A673 (cell line): ENCODE measurements around the gene RILPL2. TPM values are rescaled to one million over a fixed set of nuclear protein-coding genes. Genes with fewer than 3 reads are reported as not detected.

Experiments used
- BruUV-seq: library from RNA; stranded (reverse); fragments of 400-500 nt; replicated peaks from 2 replicates; lab custom pipeline; 2021; lab: Mats Ljungman, UMichigan
- CTCF ChIA-PET: fragments of 300-600 bp; sonication (Branson Sonifier 250); formaldehyde crosslinking; loops from one replicate; lab custom pipeline; 2022; ENCODE audit warnings: antibody characterized with exemption; lab: Charles Lee
- POLR2A ChIA-PET: fragments of 300-600 bp; sonication (Branson Sonifier 250); formaldehyde crosslinking; loops from one replicate; lab custom pipeline; 2022; ENCODE audit warnings: antibody characterized with exemption; ENCODE audit not compliant: low non-redundant PET; lab: Charles Lee
- DNase-seq: peaks from one replicate; pipeline ENCODE4 v3.0.0-alpha.2; 2015; ENCODE audit warnings: low spot score
- H3K27ac ChIP-seq: fragments of 200-600 bp; sonication (generic); 2 replicates; pipeline ENCODE4 v1.5.1; 2016; ENCODE audit warnings: mixed run types, low read depth, mild to moderate bottlenecking, mixed read lengths, antibody characterized with exemption, low read length; ENCODE audit not compliant: poor library complexity, severe bottlenecking
- H3K27me3 ChIP-seq: fragments of 200-600 bp; sonication (generic); replicated peaks from 2 replicates; pipeline ENCODE4 v1.6.1; 2017; ENCODE audit warnings: mixed run types, low read depth, mild to moderate bottlenecking, mixed read lengths, antibody characterized with exemption, low read length; ENCODE audit not compliant: insufficient read depth, poor library complexity
- H3K36me3 ChIP-seq: fragments of 200-600 bp; sonication (generic); 2 replicates; pipeline ENCODE4 v1.6.1; 2016; ENCODE audit warnings: mixed run types, mild to moderate bottlenecking, mixed read lengths, antibody characterized with exemption, low read length; ENCODE audit not compliant: insufficient read depth, poor library complexity, severe bottlenecking
- H3K4me1 ChIP-seq: fragments of 200-600 bp; sonication (generic); 2 replicates; pipeline ENCODE4 v1.6.1; 2017; ENCODE audit warnings: mixed run types, mild to moderate bottlenecking, mixed read lengths, antibody characterized with exemption, low read length; ENCODE audit not compliant: insufficient read depth, poor library complexity, severe bottlenecking
- H3K4me3 ChIP-seq: fragments of 200-600 bp; sonication (generic); 2 replicates; pipeline ENCODE4 v1.5.1; 2016; ENCODE audit warnings: low read depth, mixed run types, mild to moderate bottlenecking, mixed read lengths, low read length; ENCODE audit not compliant: poor library complexity, severe bottlenecking
- H3K9me3 ChIP-seq: fragments of 200-600 bp; sonication (generic); 2 replicates; pipeline ENCODE4 v1.6.1; 2016; ENCODE audit warnings: mixed run types, low read depth, mild to moderate bottlenecking, mixed read lengths, antibody characterized with exemption, low read length; ENCODE audit not compliant: poor library complexity, severe bottlenecking
- EZH2 ChIP-seq: fragments of 200-600 bp; sonication (generic); IDR thresholded peaks from 2 replicates; pipeline ENCODE4 v1.6.1; 2017; ENCODE audit warnings: borderline replicate concordance, low read depth, mild to moderate bottlenecking, mixed read lengths, antibody characterized with exemption, low read length; ENCODE audit not compliant: poor library complexity, severe bottlenecking
- intact Hi-C: fragments of 100-400 bp; cut with micrococcal nuclease; formaldehyde crosslinking; loops from one replicate; pipeline ENCODE4 v1.10.0; 2022; ENCODE audit not compliant: unreplicated experiment
- total RNA-seq: library from RNA; stranded (reverse); gene quantifications from 2 replicates; pipeline ENCODE4 v1.2.3, GENCODE V29; 2021
- TF ChIP-seq, protein P1 (sequence below): fragments of 300-800, 200-600 bp; sonication (generic); conservative IDR thresholded peaks from 2 replicates; pipeline ENCODE4 v1.5.1; 2017; ENCODE audit warnings: low read depth, mild to moderate bottlenecking, antibody characterized with exemption, low read length, moderate library complexity, mixed read lengths

Gene RILPL2
- total RNA-seq, 1 experiment from 2014 or later = 1.7 TPM

- no TSS peak for BruUV-seq
- no peaks in the 10 kb centered on the region for H3K4me1 ChIP-seq
- ChIA-PET POLR2A (no interaction called here), CTCF (no interaction called here)
- intact Hi-C loops = no loop called here
- H3K27me3 ChIP-seq = no peaks in the 10 kb centered on the region
- H3K27ac ChIP-seq = no peak overlapping the region
- no peaks in the 10 kb centered on the region for H3K9me3 ChIP-seq
- no peak for TF ChIP-seq EZH2
- TF ChIP-seq, protein P1, sequence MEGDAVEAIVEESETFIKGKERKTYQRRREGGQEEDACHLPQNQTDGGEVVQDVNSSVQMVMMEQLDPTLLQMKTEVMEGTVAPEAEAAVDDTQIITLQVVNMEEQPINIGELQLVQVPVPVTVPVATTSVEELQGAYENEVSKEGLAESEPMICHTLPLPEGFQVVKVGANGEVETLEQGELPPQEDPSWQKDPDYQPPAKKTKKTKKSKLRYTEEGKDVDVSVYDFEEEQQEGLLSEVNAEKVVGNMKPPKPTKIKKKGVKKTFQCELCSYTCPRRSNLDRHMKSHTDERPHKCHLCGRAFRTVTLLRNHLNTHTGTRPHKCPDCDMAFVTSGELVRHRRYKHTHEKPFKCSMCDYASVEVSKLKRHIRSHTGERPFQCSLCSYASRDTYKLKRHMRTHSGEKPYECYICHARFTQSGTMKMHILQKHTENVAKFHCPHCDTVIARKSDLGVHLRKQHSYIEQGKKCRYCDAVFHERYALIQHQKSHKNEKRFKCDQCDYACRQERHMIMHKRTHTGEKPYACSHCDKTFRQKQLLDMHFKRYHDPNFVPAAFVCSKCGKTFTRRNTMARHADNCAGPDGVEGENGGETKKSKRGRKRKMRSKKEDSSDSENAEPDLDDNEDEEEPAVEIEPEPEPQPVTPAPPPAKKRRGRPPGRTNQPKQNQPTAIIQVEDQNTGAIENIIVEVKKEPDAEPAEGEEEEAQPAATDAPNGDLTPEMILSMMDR = no peak
- peaks cover 73% of the 10 kb centered on the region for H3K36me3 ChIP-seq
- no peak for DNase-seq
- H3K4me3 ChIP-seq = no peak overlapping the region
These were observed 39.1 kb downstream of the RILPL2 start for GRCh38 chr12:123397400-123397799.

DNA sequence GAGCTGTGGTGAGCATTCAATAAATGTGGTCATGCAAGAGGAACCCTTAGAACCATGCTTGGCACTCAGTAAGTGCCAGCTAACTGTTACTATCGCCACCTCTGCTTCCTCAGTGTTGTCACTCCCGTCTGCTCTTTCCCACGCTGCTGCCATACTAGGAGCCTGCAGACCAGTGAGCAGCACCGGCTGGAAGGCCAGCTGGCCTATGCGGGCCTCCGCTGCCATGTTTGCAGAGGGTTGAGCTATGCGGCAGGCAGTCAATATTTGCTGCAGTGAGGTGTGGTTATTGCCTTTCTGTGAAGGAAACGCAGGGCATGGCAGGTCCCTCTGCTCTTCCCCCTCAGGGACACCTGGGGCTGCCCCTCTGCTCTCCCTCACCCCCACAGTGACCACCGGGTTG, 39.5 kb downstream of the RILPL2 start:
- no peaks in the 10 kb centered on the region for H3K9me3 ChIP-seq
- no peak for DNase-seq
- ChIA-PET POLR2A (interaction anchor here (0.5 kb wide), 1 partner anchor 24 kb away, joined by 7 read pairs; no protein-coding TSS in a partner anchor), CTCF (no interaction called here)
- H3K27ac ChIP-seq = no peak overlapping the region
- no TSS peak for BruUV-seq
- H3K4me3 ChIP-seq = no peak overlapping the region
- H3K27me3 ChIP-seq = no peaks in the 10 kb centered on the region
- H3K36me3 ChIP-seq = peaks cover 73% of the 10 kb centered on the region
- no peak for TF ChIP-seq EZH2
- TF ChIP-seq, protein P1 = no peak
- no peaks in the 10 kb centered on the region for H3K4me1 ChIP-seq
- intact Hi-C loops = no loop called here

GRCh38 chr12:123396543-123396942, 39.9 kb downstream of the RILPL2 start:
- ChIA-PET POLR2A (interaction anchor here (0.5 kb wide), 1 partner anchor 24 kb away, joined by 7 read pairs; no protein-coding TSS in a partner anchor), CTCF (no interaction called here)
- Histone ChIP-seq H3K4me3 (no peak overlapping the region), H3K27me3 (no peaks in the 10 kb centered on the region), H3K27ac (no peak overlapping the region), H3K4me1 (no peaks in the 10 kb centered on the region), H3K9me3 (no peaks in the 10 kb centered on the region), H3K36me3 (peaks cover 74% of the 10 kb centered on the region)
- TF ChIP-seq, protein P1 = no peak
- no peak for TF ChIP-seq EZH2
- intact Hi-C loops = no loop called here
- BruUV-seq = no TSS peak
- DNase-seq = no peak
